Stimulated activated naive CD8-positive, alpha-beta T cell treated with anti-CD3 and anti-CD28 coated beads, Interleukin-15, amount 100 ng/mL, for 72 hours (primary cell): ENCODE results near the gene PCDHB5.
"Not testable (repeated sequence)": the region's sequence is repeated elsewhere in the genome, so short reads cannot be mapped to it uniquely, and the experiment has no call there.

Source experiments
- ATAC-seq: fragments of 150-1000 bp; cut with Tn5 transposase; 2 replicates; pipeline ENCODE4 v1.10.0; 2021; ENCODE audit warnings: mild to moderate bottlenecking, moderate library complexity
- DNase-seq, 2 donors: peaks; one replicate each; pipeline ENCODE4 v3.0.0; 2021 to 2022
- H3K27ac Mint-ChIP-seq, 2 donors: one replicate each; pipeline ENCODE4 v1.8.0; 2022; ENCODE audit warnings: mild to moderate bottlenecking in 2 of 2, mixed read lengths in 2 of 2, moderate library complexity in 2 of 2
- H3K27me3 Mint-ChIP-seq: one replicate; pipeline ENCODE4 v1.8.0; 2022; ENCODE audit warnings: mixed read lengths
- H3K4me1 Mint-ChIP-seq: one replicate; pipeline ENCODE4 v1.8.0; 2022; ENCODE audit warnings: mild to moderate bottlenecking, mixed read lengths
- H3K4me3 Mint-ChIP-seq, 2 donors: one replicate each; pipeline ENCODE4 v1.8.0; 2022; ENCODE audit warnings: mild to moderate bottlenecking in 2 of 2, mixed read lengths in 2 of 2, moderate library complexity in 1 of 2
- H3K9me3 Mint-ChIP-seq, 2 donors: one replicate each; pipeline ENCODE4 v1.8.0; 2022; ENCODE audit warnings: mixed read lengths in 2 of 2

The PCDHB5 gene

DNA sequence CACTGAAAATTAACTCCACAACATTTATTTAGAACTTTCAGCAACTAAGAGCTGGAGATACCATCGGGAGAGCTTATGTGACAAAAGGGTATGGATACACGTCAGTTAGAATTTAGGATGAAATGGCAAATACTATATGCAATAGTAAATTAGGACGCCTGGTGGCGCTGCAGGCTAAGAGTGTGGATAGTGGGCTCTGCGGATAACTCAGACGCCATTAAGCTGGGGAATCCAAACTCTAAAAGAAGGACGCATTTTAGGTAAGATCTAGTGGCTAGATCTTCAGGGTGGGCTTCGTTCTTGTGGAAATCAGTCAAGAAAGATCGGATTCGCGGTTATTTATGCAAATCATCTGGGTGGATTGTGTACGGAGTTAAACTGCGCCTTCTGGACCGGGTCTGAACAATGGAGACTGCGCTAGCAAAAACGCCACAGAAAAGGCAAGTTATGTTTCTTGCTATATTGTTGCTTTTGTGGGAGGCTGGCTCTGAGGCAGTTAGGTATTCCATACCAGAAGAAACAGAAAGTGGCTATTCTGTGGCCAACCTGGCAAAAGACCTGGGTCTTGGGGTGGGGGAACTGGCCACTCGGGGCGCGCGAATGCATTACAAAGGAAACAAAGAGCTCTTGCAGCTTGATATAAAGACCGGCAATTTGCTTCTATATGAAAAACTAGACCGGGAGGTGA, at the start of gene PCDHB5:
Gene PCDHB5 (plus strand): TSS at position 177 of the 688 bp plus-strand sequence. CDS start 229 bp downstream, at position 406.
- no peak for ATAC-seq
- peak within 1 kb of the TSS; percentile 11 to 46 for H3K4me3 Mint-ChIP-seq

DNA sequence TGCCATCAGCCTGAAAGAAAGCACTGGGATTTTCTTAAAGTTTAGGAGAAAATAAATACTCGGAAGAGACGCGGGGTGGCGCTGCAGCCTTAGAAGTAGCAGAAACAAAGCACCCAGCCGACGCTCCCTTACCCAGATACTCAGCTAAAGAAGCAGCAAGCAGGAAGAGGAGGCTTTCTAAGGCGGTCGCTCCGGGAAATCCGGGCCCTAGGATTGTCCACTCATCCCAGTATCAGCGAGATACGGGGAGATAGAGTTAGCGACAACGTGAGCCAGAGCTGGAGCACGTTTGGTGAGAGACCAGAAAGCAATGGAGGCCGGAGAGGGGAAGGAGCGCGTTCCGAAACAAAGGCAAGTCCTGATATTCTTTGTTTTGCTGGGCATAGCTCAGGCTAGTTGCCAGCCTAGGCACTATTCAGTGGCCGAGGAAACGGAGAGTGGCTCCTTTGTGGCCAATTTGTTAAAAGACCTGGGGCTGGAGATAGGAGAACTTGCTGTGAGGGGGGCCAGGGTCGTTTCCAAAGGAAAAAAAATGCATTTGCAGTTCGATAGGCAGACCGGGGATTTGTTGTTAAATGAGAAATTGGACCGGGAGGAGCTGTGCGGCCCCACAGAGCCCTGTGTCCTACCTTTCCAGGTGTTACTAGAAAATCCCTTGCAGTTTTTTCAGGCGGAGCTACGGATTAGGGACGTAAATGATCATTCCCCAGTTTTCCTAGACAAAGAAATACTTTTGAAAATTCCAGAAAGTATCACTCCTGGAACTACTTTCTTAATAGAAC, 40.3 kb upstream of the PCDHB5 start, which contains the start of gene PCDHB2:
Gene PCDHB2 (plus strand): TSS at position 135 of the 782 bp plus-strand sequence. CDS start 176 bp downstream, at position 311.
- ATAC-seq: no peak
- Mint-ChIP-seq H3K4me1 (no peaks in the 10 kb centered on the region), H3K27me3 (peaks cover 26% of the 10 kb centered on the region), H3K4me3 (peak within 1 kb of the TSS in 1 of 2 donors; percentile 15), H3K9me3 (peaks cover 19% of the 10 kb centered on the region in 2 donors), H3K27ac (peak within 1 kb of the TSS in 1 of 2 donors; percentile 54)
- DNase-seq: no peak

More for the DNA sequence above, at the start of gene PCDHB5:
- H3K27me3 Mint-ChIP-seq: peaks cover 32% of the 10 kb centered on the region
- DNase-seq: no peak
- H3K27ac Mint-ChIP-seq: no peak within 1 kb of the TSS
- peaks cover 7% of the 10 kb centered on the region for H3K4me1 Mint-ChIP-seq
- H3K9me3 Mint-ChIP-seq: peaks cover 29 to 32% of the 10 kb centered on the region in 2 donors

DNA sequence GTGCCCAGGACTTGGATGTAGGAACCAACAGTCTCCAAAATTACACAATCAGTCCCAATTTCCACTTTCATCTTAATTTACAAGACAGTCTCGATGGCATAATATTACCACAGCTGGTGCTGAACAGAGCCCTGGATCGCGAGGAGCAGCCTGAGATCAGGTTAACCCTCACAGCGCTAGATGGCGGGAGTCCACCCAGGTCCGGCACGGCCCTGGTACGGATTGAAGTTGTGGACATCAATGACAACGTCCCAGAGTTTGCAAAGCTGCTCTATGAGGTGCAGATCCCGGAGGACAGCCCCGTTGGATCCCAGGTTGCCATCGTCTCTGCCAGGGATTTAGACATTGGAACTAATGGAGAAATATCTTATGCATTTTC, 39.8 kb upstream of the PCDHB5 start:
- ATAC-seq (no peak), DNase-seq (no peak)
- Mint-ChIP-seq H3K27ac (no peak overlapping the region), H3K27me3 (peaks cover 32% of the 10 kb centered on the region), H3K4me1 (no peaks in the 10 kb centered on the region), H3K9me3 (peaks cover 22 to 23% of the 10 kb centered on the region in 2 donors), H3K4me3 (no peak overlapping the region)

GRCh38 chr5:141096181-141096580, 38.8 kb upstream of the PCDHB5 start:
- Mint-ChIP-seq H3K27me3 (peaks cover 41% of the 10 kb centered on the region), H3K9me3 (peaks cover 25 to 30% of the 10 kb centered on the region in 2 donors)
- not testable (repeated sequence) for H3K4me1 Mint-ChIP-seq, H3K4me3 Mint-ChIP-seq, H3K27ac Mint-ChIP-seq, DNase-seq, ATAC-seq

DNA sequence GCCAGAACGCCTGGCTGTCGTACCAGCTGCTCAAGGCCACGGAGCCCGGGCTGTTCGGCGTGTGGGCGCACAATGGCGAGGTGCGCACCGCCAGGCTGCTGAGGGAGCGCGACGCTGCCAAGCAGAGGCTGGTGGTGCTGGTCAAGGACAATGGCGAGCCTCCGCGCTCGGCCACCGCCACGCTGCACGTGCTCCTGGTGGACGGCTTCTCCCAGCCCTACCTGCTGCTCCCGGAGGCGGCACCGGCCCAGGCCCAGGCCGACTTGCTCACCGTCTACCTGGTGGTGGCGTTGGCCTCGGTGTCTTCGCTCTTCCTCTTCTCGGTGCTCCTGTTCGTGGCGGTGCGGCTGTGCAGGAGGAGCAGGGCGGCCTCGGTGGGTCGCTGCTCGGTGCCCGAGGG, 38.4 kb upstream of the PCDHB5 start:
- H3K27ac Mint-ChIP-seq, H3K4me3 Mint-ChIP-seq, ATAC-seq, H3K4me1 Mint-ChIP-seq, DNase-seq: not testable (repeated sequence)
- H3K27me3 Mint-ChIP-seq: peaks cover 45% of the 10 kb centered on the region
- H3K9me3 Mint-ChIP-seq: peaks cover 26 to 34% of the 10 kb centered on the region in 2 donors

GRCh38 chr5:141100243-141100805, 34.7 kb upstream of the PCDHB5 start, which contains the start of gene PCDHB3:
TSS of gene PCDHB3 (plus strand) at chr5:141100473. CDS start at chr5:141100650, 177 bp downstream.
- H3K27ac Mint-ChIP-seq: no peak within 1 kb of the TSS

DNA sequence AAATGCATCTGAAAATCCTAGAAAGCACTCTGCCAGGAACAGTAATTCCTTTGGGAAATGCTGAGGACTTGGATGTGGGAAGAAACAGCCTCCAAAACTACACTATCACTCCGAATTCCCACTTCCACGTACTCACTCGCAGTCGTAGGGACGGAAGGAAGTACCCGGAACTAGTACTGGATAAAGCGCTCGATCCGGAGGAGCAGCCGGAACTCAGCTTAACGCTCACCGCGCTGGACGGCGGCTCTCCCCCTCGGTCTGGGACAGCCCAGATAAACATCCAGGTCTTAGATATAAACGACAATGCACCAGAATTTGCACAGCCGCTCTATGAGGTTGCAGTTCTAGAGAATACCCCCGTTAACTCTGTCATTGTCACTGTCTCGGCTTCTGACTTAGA, 33.9 kb upstream of the PCDHB5 start:
- DNase-seq (no peak), ATAC-seq (no peak)
- Mint-ChIP-seq H3K4me1 (no peaks in the 10 kb centered on the region), H3K4me3 (no peak overlapping the region), H3K27ac (no peak overlapping the region), H3K27me3 (peaks cover 33% of the 10 kb centered on the region), H3K9me3 (peaks cover 14 to 19% of the 10 kb centered on the region in 2 donors)

More at GRCh38 chr5:141100243-141100805, 34.7 kb upstream of the PCDHB5 start, which contains the start of gene PCDHB3:
- H3K27me3 Mint-ChIP-seq: peaks cover 38% of the 10 kb centered on the region
- no peak within 1 kb of the TSS for H3K4me3 Mint-ChIP-seq
- H3K4me1 Mint-ChIP-seq: no peaks in the 10 kb centered on the region
- DNase-seq (peak; percentile 17 to 37), ATAC-seq (no peak)
- peaks cover 14 to 26% of the 10 kb centered on the region in 2 donors for H3K9me3 Mint-ChIP-seq

GRCh38 chr5:141102070-141102469, 32.9 kb upstream of the PCDHB5 start:
- not testable (repeated sequence) for H3K27ac Mint-ChIP-seq, H3K4me1 Mint-ChIP-seq, DNase-seq, H3K4me3 Mint-ChIP-seq, ATAC-seq
- Mint-ChIP-seq H3K27me3 (peaks cover 33% of the 10 kb centered on the region), H3K9me3 (peaks cover 14 to 19% of the 10 kb centered on the region in 2 donors)

DNA sequence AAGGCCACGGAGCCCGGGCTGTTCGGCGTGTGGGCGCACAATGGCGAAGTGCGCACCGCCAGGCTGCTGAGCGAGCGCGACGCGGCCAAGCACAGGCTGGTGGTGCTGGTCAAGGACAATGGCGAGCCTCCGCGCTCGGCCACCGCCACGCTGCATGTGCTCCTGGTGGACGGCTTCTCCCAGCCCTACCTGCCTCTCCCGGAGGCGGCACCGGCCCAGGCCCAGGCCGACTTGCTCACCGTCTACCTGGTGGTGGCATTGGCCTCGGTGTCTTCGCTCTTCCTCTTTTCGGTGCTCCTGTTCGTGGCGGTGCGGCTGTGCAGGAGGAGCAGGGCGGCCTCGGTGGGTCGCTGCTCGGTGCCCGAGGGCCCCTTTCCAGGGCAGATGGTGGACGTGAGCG, 32.5 kb upstream of the PCDHB5 start:
- peaks cover 14 to 19% of the 10 kb centered on the region in 2 donors for H3K9me3 Mint-ChIP-seq
- not testable (repeated sequence) for DNase-seq

DNA sequence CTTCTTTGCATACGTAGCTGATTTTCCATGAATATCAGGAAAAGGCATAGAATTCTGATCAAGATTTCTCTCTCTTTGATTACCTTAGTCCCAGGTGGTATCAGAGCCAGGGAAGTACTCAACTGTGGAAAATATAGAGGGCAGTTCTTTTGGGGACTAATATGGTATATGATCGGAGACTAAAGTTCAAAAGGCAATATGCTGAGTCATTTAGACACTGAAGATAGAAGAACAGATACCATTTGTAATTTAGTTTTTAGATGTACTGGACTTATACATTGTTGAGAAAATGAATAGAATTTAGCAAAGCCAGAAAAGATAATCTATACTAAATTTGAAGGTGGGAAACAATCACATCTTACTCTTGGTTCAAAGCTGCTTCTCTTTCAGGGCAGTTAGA, 29.7 kb upstream of the PCDHB5 start:
- Mint-ChIP-seq H3K4me1 (no peaks in the 10 kb centered on the region), H3K9me3 (peaks cover 6 to 15% of the 10 kb centered on the region in 2 donors), H3K27me3 (peaks cover 19% of the 10 kb centered on the region), H3K27ac (no peak overlapping the region), H3K4me3 (no peak overlapping the region)
- DNase-seq (no peak), ATAC-seq (no peak)

More for the DNA sequence above, 32.5 kb upstream of the PCDHB5 start:
- H3K4me3 Mint-ChIP-seq, H3K27ac Mint-ChIP-seq, H3K4me1 Mint-ChIP-seq, ATAC-seq: not testable (repeated sequence)
- H3K27me3 Mint-ChIP-seq: peaks cover 33% of the 10 kb centered on the region

GRCh38 chr5:141119250-141119649, 15.8 kb upstream of the PCDHB5 start:
- H3K27me3 Mint-ChIP-seq: peaks cover 28% of the 10 kb centered on the region
- ATAC-seq: no peak

DNA sequence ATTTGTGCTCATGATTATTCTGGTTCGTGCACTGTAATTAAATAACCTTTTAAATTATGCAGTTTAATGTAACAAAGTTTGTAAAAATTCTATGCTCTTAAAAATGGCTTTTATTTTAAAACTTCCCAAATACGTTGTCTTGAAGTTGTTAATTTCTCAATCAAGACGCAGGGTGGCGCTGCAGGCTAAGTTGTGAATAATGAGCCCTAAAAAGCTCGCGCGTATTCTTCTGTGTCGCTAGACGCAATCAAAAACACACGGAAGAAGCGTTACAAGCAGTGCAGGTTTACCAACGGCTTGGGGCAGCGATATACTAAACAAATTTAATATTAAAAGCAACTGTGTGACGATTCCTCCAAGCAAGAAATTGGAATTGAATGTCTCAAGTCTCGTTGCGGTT, 13.4 kb upstream of the PCDHB5 start, which contains the start of gene PCDHB4:
Gene PCDHB4 (plus strand): TSS at position 256 of the 400 bp plus-strand sequence. CDS start 181 bp downstream, outside the sequence.
- DNase-seq: no peak
- Mint-ChIP-seq H3K27me3 (peaks cover 28% of the 10 kb centered on the region), H3K27ac (no peak within 1 kb of the TSS), H3K4me3 (no peak within 1 kb of the TSS), H3K4me1 (no peaks in the 10 kb centered on the region), H3K9me3 (peaks cover 5 to 13% of the 10 kb centered on the region in 2 donors)
- no peak for ATAC-seq

More at GRCh38 chr5:141119250-141119649, 15.8 kb upstream of the PCDHB5 start:
- no peak overlapping the region for H3K27ac Mint-ChIP-seq
- no peak for DNase-seq
- H3K9me3 Mint-ChIP-seq: peaks cover 5 to 19% of the 10 kb centered on the region in 2 donors
- no peaks in the 10 kb centered on the region for H3K4me1 Mint-ChIP-seq
- no peak overlapping the region for H3K4me3 Mint-ChIP-seq

GRCh38 chr5:141121985-141122384, 13.0 kb upstream of the PCDHB5 start:
- Mint-ChIP-seq H3K27me3 (peaks cover 28% of the 10 kb centered on the region), H3K9me3 (peaks cover 5 to 9% of the 10 kb centered on the region in 2 donors), H3K4me3 (no peak overlapping the region), H3K27ac (no peak overlapping the region), H3K4me1 (no peaks in the 10 kb centered on the region)
- no peak for ATAC-seq
- no peak for DNase-seq

DNA sequence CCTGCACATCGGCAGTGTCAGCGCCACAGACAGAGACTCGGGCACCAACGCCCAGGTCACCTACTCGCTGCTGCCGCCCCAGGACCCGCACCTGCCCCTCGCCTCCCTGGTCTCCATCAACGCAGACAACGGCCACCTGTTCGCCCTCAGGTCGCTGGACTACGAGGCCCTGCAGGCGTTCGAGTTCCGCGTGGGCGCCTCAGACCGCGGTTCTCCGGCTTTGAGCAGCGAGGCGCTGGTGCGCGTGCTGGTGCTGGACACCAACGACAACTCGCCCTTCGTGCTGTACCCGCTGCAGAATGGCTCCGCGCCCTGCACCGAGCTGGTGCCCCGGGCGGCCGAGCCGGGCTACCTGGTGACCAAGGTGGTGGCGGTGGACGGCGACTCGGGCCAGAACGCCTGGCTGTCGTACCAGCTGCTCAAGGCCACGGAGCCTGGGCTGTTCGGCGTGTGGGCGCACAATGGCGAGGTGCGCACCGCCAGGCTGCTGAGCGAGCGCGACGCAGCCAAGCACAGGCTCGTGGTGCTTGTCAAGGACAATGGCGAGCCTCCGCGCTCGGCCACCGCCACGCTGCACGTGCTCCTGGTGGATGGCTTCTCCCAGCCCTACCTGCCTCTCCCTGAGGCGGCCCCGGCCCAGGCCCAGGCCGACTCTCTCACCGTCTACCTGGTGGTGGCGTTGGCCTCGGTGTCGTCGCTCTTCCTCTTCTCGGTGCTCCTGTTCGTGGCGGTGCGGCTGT, 11.4 kb upstream of the PCDHB5 start:
- not testable (repeated sequence) for H3K4me3 Mint-ChIP-seq, DNase-seq, H3K4me1 Mint-ChIP-seq, H3K27ac Mint-ChIP-seq, H3K9me3 Mint-ChIP-seq, ATAC-seq
- H3K27me3 Mint-ChIP-seq: peaks cover 35% of the 10 kb centered on the region

DNA sequence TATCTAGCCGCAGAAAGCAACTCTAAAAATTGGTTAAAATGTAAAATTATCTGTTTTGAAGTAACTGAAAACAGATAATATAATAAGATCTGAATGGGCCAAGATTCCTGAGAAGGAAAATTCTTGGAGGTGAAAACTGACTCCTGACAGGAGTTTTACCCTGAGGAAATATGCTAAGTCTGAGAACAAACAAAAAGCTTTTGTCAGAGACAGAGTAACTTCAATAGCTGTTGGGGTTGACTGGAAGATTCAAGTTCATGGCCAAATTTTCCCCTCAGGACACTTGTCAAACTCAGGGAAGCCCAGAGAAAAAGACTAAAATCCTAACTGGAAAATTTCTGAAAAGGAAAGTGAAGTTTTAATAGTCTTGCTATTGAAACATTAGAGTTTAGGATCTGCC, 7.7 kb upstream of the PCDHB5 start:
- no peak overlapping the region for H3K4me3 Mint-ChIP-seq
- H3K9me3 Mint-ChIP-seq: peaks cover 9% of the 10 kb centered on the region in 2 donors
- DNase-seq (no peak), ATAC-seq (no peak)
- no peaks in the 10 kb centered on the region for H3K4me1 Mint-ChIP-seq
- H3K27me3 Mint-ChIP-seq: peaks cover 24% of the 10 kb centered on the region
- H3K27ac Mint-ChIP-seq: no peak overlapping the region
